ENCODE results near the gene QARS1. TPM values are rescaled to one million over a fixed set of nuclear protein-coding genes. Genes with fewer than 3 reads are reported as not detected.

The QARS1 gene
- total RNA-seq, 2 donors from 2014 or later = 214 to 269 TPM

- no peak for ATAC-seq
- Mint-ChIP-seq H3K27me3 (no peaks in the 10 kb centered on the region), H3K4me1 (peaks cover 3% of the 10 kb centered on the region), H3K36me3 (ENCODE audit: low read depth) (peaks cover 9% of the 10 kb centered on the region), H3K27ac (no peak overlapping the region), H3K4me3 (no peak overlapping the region)
- no peak for DNase-seq
- no peaks in the 10 kb centered on the region for H3K9me3 ChIP-seq (ENCODE audit: control insufficient read depth, low read length, poor library complexity, severe bottlenecking)
Observed at GRCh38 chr3:49110780-49111179, 6.2 kb upstream of the QARS1 start.

GRCh38 chr3:49108346-49108745 is 3.8 kb upstream of the QARS1 start:
- Mint-ChIP-seq H3K27ac (no peak overlapping the region), H3K4me1 (peaks cover 20% of the 10 kb centered on the region), H3K27me3 (no peaks in the 10 kb centered on the region), H3K36me3 (ENCODE audit: low read depth) (peaks cover 9% of the 10 kb centered on the region), H3K4me3 (no peak overlapping the region)
- H3K9me3 ChIP-seq (ENCODE audit: control insufficient read depth, low read length, poor library complexity, severe bottlenecking) = no peaks in the 10 kb centered on the region
- ATAC-seq (no peak), DNase-seq (no peak)

- Mint-ChIP-seq H3K27me3 (no peaks in the 10 kb centered on the region), H3K27ac (peak overlapping the region; percentile 96), H3K36me3 (ENCODE audit: low read depth) (peaks cover 3% of the 10 kb centered on the region), H3K4me3 (peak overlapping the region; percentile 96), H3K4me1 (peaks cover 28% of the 10 kb centered on the region)
- H3K9me3 ChIP-seq (ENCODE audit: control insufficient read depth, low read length, poor library complexity, severe bottlenecking) = no peaks in the 10 kb centered on the region
- ATAC-seq (no peak), DNase-seq (no peak)
Observed at GRCh38 chr3:49104052-49104426, 518 bp downstream of the QARS1 start.

- Mint-ChIP-seq H3K36me3 (ENCODE audit: low read depth) (peaks cover 3% of the 10 kb centered on the region), H3K27ac (no peak overlapping the region), H3K4me3 (no peak overlapping the region), H3K4me1 (peaks cover 24% of the 10 kb centered on the region), H3K27me3 (no peaks in the 10 kb centered on the region)
- DNase-seq (no peak), ATAC-seq (no peak)
- H3K9me3 ChIP-seq (ENCODE audit: control insufficient read depth, low read length, poor library complexity, severe bottlenecking) = no peaks in the 10 kb centered on the region
Observed at GRCh38 chr3:49100046-49100615, 4.4 kb downstream of the QARS1 start.

- no peak overlapping the region for H3K27ac Mint-ChIP-seq
- H3K4me1 Mint-ChIP-seq = peaks cover 21% of the 10 kb centered on the region
- no peak for ATAC-seq
- H3K27me3 Mint-ChIP-seq = no peaks in the 10 kb centered on the region
- DNase-seq = no peak
- H3K9me3 ChIP-seq (ENCODE audit: control insufficient read depth, low read length, poor library complexity, severe bottlenecking) = no peaks in the 10 kb centered on the region
- no peak overlapping the region for H3K4me3 Mint-ChIP-seq
- peaks cover 3% of the 10 kb centered on the region for H3K36me3 Mint-ChIP-seq (ENCODE audit: low read depth)
Observed at GRCh38 chr3:49098910-49099630, 5.5 kb downstream of the QARS1 start.

- ATAC-seq = no peak
- no peak for DNase-seq
- Mint-ChIP-seq H3K36me3 (ENCODE audit: low read depth) (peaks cover 6% of the 10 kb centered on the region), H3K4me1 (peaks cover 16% of the 10 kb centered on the region), H3K27ac (no peak overlapping the region), H3K4me3 (no peak overlapping the region), H3K27me3 (no peaks in the 10 kb centered on the region)
- H3K9me3 ChIP-seq (ENCODE audit: control insufficient read depth, low read length, poor library complexity, severe bottlenecking) = no peaks in the 10 kb centered on the region
Observed at GRCh38 chr3:49098429-49098828, 6.1 kb downstream of the QARS1 start.

GRCh38 chr3:49093853-49094767 is 10.4 kb downstream of the QARS1 start, which contains the start of gene QRICH1:
TSS of gene QRICH1 (minus strand) at chr3:49094071. CDS start at chr3:49077017, 17,054 bp downstream.
- H3K4me3 Mint-ChIP-seq = peak within 1 kb of the TSS; percentile 98
- ATAC-seq = peak; percentile 83
- H3K9me3 ChIP-seq (ENCODE audit: control insufficient read depth, low read length, poor library complexity, severe bottlenecking) = no peaks in the 10 kb centered on the region
- peak within 1 kb of the TSS; percentile 96 for H3K27ac Mint-ChIP-seq
- no peaks in the 10 kb centered on the region for H3K27me3 Mint-ChIP-seq
- H3K36me3 Mint-ChIP-seq (ENCODE audit: low read depth) = peaks cover 3% of the 10 kb centered on the region
- DNase-seq = peak; percentile 84 to 94 (median 88)
- peaks cover 31% of the 10 kb centered on the region for H3K4me1 Mint-ChIP-seq

- H3K4me3 Mint-ChIP-seq = peak overlapping the region; percentile 98
- peak; percentile 69 to 72 (median 71) for DNase-seq
- H3K27me3 Mint-ChIP-seq = no peaks in the 10 kb centered on the region
- peak overlapping the region; percentile 96 for H3K27ac Mint-ChIP-seq
- ATAC-seq = peak; percentile 39
- no peaks in the 10 kb centered on the region for H3K9me3 ChIP-seq (ENCODE audit: control insufficient read depth, low read length, poor library complexity, severe bottlenecking)
- peaks cover 33% of the 10 kb centered on the region for H3K4me1 Mint-ChIP-seq
- peaks cover 3% of the 10 kb centered on the region for H3K36me3 Mint-ChIP-seq (ENCODE audit: low read depth)
Observed at GRCh38 chr3:49092938-49093852, 11.4 kb downstream of the QARS1 start.

GRCh38 chr3:49081429-49081828 is 23.1 kb downstream of the QARS1 start:
- ATAC-seq (no peak), DNase-seq (no peak)
- Mint-ChIP-seq H3K36me3 (ENCODE audit: low read depth) (no peaks in the 10 kb centered on the region), H3K4me1 (peaks cover 8% of the 10 kb centered on the region), H3K27me3 (no peaks in the 10 kb centered on the region), H3K27ac (no peak overlapping the region), H3K4me3 (no peak overlapping the region)
- H3K9me3 ChIP-seq (ENCODE audit: control insufficient read depth, low read length, poor library complexity, severe bottlenecking) = no peaks in the 10 kb centered on the region

GRCh38 chr3:49079270-49079669 is 25.3 kb downstream of the QARS1 start:
- DNase-seq (no peak), ATAC-seq (no peak)
- Mint-ChIP-seq H3K36me3 (ENCODE audit: low read depth) (no peaks in the 10 kb centered on the region), H3K27me3 (no peaks in the 10 kb centered on the region), H3K4me3 (no peak overlapping the region), H3K4me1 (peaks cover 5% of the 10 kb centered on the region), H3K27ac (peak overlapping the region; percentile 65)
- H3K9me3 ChIP-seq (ENCODE audit: control insufficient read depth, low read length, poor library complexity, severe bottlenecking) = no peaks in the 10 kb centered on the region

- peaks cover 2% of the 10 kb centered on the region for H3K36me3 Mint-ChIP-seq (ENCODE audit: low read depth)
- ATAC-seq = no peak
Observed at GRCh38 chr3:49076646-49077045, 27.9 kb downstream of the QARS1 start.

GRCh38 chr3:49076116-49076515 is 28.4 kb downstream of the QARS1 start:
- no peaks in the 10 kb centered on the region for H3K9me3 ChIP-seq (ENCODE audit: control insufficient read depth, low read length, poor library complexity, severe bottlenecking)
- peaks cover 6% of the 10 kb centered on the region for H3K4me1 Mint-ChIP-seq
- H3K27me3 Mint-ChIP-seq = no peaks in the 10 kb centered on the region
- peaks cover 2% of the 10 kb centered on the region for H3K36me3 Mint-ChIP-seq (ENCODE audit: low read depth)
- DNase-seq (no peak), ATAC-seq (no peak)
- no peak overlapping the region for H3K4me3 Mint-ChIP-seq
- no peak overlapping the region for H3K27ac Mint-ChIP-seq

More at GRCh38 chr3:49076646-49077045, 27.9 kb downstream of the QARS1 start:
- Mint-ChIP-seq H3K4me1 (peaks cover 8% of the 10 kb centered on the region), H3K4me3 (no peak overlapping the region), H3K27ac (no peak overlapping the region), H3K27me3 (no peaks in the 10 kb centered on the region)
- no peaks in the 10 kb centered on the region for H3K9me3 ChIP-seq (ENCODE audit: control insufficient read depth, low read length, poor library complexity, severe bottlenecking)
- DNase-seq = no peak
